ENCODE data around the gene COX18.

Gene COX18

GRCh38 chr4:73069338-73070073 lies at the start of gene COX18:
Gene COX18 (minus strand): TSS chr4:73069716. CDS start chr4:73069649, 67 bp downstream.
- DNase-seq, result peak; percentile 94

GRCh38 chr4:73109493-73109892 lies 40.0 kb upstream of the COX18 start:
- no peak for DNase-seq

GRCh38 chr4:73104695-73105094 lies 35.2 kb upstream of the COX18 start:
- DNase-seq, result no peak

- DNase-seq, result no peak
These were observed 34.4 kb upstream of the COX18 start for GRCh38 chr4:73103799-73104503.

GRCh38 chr4:73099143-73099542 lies 29.6 kb upstream of the COX18 start:
- DNase-seq, result no peak

- no peak for DNase-seq
These were observed 29.2 kb upstream of the COX18 start for GRCh38 chr4:73098713-73099112.

GRCh38 chr4:73098016-73098415 lies 28.5 kb upstream of the COX18 start:
- DNase-seq, result no peak

- no peak for DNase-seq
These were observed 23.4 kb upstream of the COX18 start for GRCh38 chr4:73092868-73093267.

- no peak for DNase-seq
These were observed 21.2 kb upstream of the COX18 start for GRCh38 chr4:73090738-73091137.

- no peak for DNase-seq
These were observed 18.4 kb upstream of the COX18 start for GRCh38 chr4:73087871-73088270.

- no peak for DNase-seq
These were observed 16.8 kb upstream of the COX18 start for GRCh38 chr4:73086095-73086868.

- no peak for DNase-seq
These were observed 11.3 kb upstream of the COX18 start for GRCh38 chr4:73080789-73081188.

- no peak for DNase-seq
These were observed 6.3 kb upstream of the COX18 start for GRCh38 chr4:73075832-73076231.

- no peak for DNase-seq
These were observed 516 bp upstream of the COX18 start for GRCh38 chr4:73070074-73070390.

GRCh38 chr4:73068491-73069337 lies 802 bp downstream of the COX18 start:
- DNase-seq, result no peak

- peak; percentile 35 for DNase-seq
These were observed 1.5 kb downstream of the COX18 start for GRCh38 chr4:73067971-73068394.

- peak; percentile 22 for DNase-seq
These were observed 2.6 kb downstream of the COX18 start for GRCh38 chr4:73066928-73067327.

GRCh38 chr4:73066445-73066844 lies 3.1 kb downstream of the COX18 start:
- DNase-seq, result no peak

GRCh38 chr4:73064536-73064935 lies 5.0 kb downstream of the COX18 start:
- DNase-seq, result no peak

GRCh38 chr4:73055241-73055897 lies 14.1 kb downstream of the COX18 start:
- DNase-seq, result no peak

- DNase-seq, result no peak
These were observed 15.5 kb downstream of the COX18 start for GRCh38 chr4:73053974-73054480.

GRCh38 chr4:73053076-73053475 lies 16.4 kb downstream of the COX18 start:
- DNase-seq, result no peak

Data from activated naive CD4-positive, alpha-beta T cell treated with Interleukin-2 at 50 U/mL for 16 hours (primary cell).